Caco-2 (cell line): ENCODE data around the gene GGA1. TPM values are rescaled to one million over a fixed set of nuclear protein-coding genes. Genes with fewer than 3 reads are reported as not detected.

ENCODE experiments used
- BruUV-seq: library from RNA; stranded (reverse); fragments of 400-500 nt; replicated peaks from 2 replicates; lab custom pipeline; 2021; lab: Mats Ljungman, UMichigan
- CTCF ChIA-PET: fragments of 300-600 bp; sonication (Branson Sonifier 250); formaldehyde crosslinking; loops from one replicate; lab custom pipeline; 2022; ENCODE audit warnings: antibody characterized with exemption; lab: Charles Lee
- POLR2A ChIA-PET: fragments of 300-600 bp; sonication (Branson Sonifier 250); formaldehyde crosslinking; loops from one replicate; lab custom pipeline; 2022; ENCODE audit warnings: antibody characterized with exemption; lab: Charles Lee
- DNase-seq, 2 experiments: peaks; one replicate each; pipeline versions ENCODE4 v3.0.0 to v3.0.0-alpha.2; 2020 to 2022
- H3K27me3 ChIP-seq: replicated peaks from 2 replicates; pipeline ENCODE4 v1.6.0; 2011; ENCODE audit warnings: low read length; ENCODE audit not compliant: control insufficient read depth, insufficient read depth
- H3K36me3 ChIP-seq: 2 replicates; pipeline ENCODE4 v1.5.1; 2011; ENCODE audit warnings: low read length; ENCODE audit not compliant: control insufficient read depth, insufficient read depth
- H3K4me1 ChIP-seq: fragments of 250-450 bp; sonication (Bioruptor Pico); 2 replicates; pipeline ENCODE4 v1.5.1; 2020; ENCODE audit warnings: mild to moderate bottlenecking
- H3K4me3 ChIP-seq: 2 replicates; pipeline ENCODE4 v1.5.1; 2011; ENCODE audit warnings: low read depth, mild to moderate bottlenecking, control low read depth, low read length
- H3K9me3 ChIP-seq: fragments of 250-450 bp; sonication (Bioruptor Pico); 2 replicates; pipeline ENCODE4 v1.5.1; 2020; ENCODE audit warnings: mild to moderate bottlenecking, moderate library complexity
- H3K27ac Mint-ChIP-seq: one replicate; pipeline ENCODE4 v1.8.0; 2022; ENCODE audit warnings: mixed read lengths; ENCODE audit not compliant: unreplicated experiment
- H3K27me3 Mint-ChIP-seq: one replicate; pipeline ENCODE4 v1.8.0; 2022; ENCODE audit warnings: mixed read lengths; ENCODE audit not compliant: insufficient read depth, unreplicated experiment
- H3K36me3 Mint-ChIP-seq: one replicate; pipeline ENCODE4 v1.8.0; 2022; ENCODE audit warnings: mild to moderate bottlenecking, mixed read lengths; ENCODE audit not compliant: insufficient read depth, unreplicated experiment
- H3K4me1 Mint-ChIP-seq: one replicate; pipeline ENCODE4 v1.8.0; 2022; ENCODE audit warnings: low read depth, mixed read lengths; ENCODE audit not compliant: unreplicated experiment
- H3K4me3 Mint-ChIP-seq: one replicate; pipeline ENCODE4 v1.8.0; 2022; ENCODE audit warnings: mild to moderate bottlenecking, moderate library complexity, mixed read lengths; ENCODE audit not compliant: unreplicated experiment
- H3K9me3 Mint-ChIP-seq: one replicate; pipeline ENCODE4 v1.8.0; 2022; ENCODE audit warnings: mixed read lengths; ENCODE audit not compliant: unreplicated experiment
- CTCF ChIP-seq, 2 experiments: fragments of 200-600 bp in 1 of 2; IDR thresholded peaks; 1 replicate in 1 of 2; 2 replicates in 1 of 2; pipeline versions ENCODE4 v1.5.1 to v1.8.0; 2011 to 2022; ENCODE audit warnings: antibody characterized with exemption in 1 of 2, control low read depth in 1 of 2, inconsistent platforms in 1 of 2, low read depth in 1 of 2, low read length in 1 of 2, mild to moderate bottlenecking in 1 of 2, moderate library complexity in 1 of 2; ENCODE audit not compliant: insufficient read depth in 1 of 2, severe bottlenecking in 1 of 2, unreplicated experiment in 1 of 2
- intact Hi-C: fragments of 100-400 bp; cut with micrococcal nuclease; formaldehyde crosslinking; loops from one replicate; pipeline ENCODE4 v1.10.0; 2022; ENCODE audit not compliant: unreplicated experiment
- total RNA-seq: library from RNA; stranded (reverse); gene quantifications from 2 replicates; pipeline ENCODE4 v1.2.3, GENCODE V29; 2022

The GGA1 gene
- total RNA-seq, 1 experiment from 2014 or later = 65.7 TPM

GRCh38 chr22:37664249-37665101, 55.8 kb downstream of the GGA1 start:
- no TSS peak for BruUV-seq
- CTCF ChIA-PET = interaction anchor here (0.7 to 1.1 kb wide), 2 partner anchors 21 to 348 kb away, joined by 3 read pairs; no protein-coding TSS in a partner anchor

GRCh38 chr22:37665487-37665886, 56.9 kb downstream of the GGA1 start:
- peaks cover 47% of the 10 kb centered on the region for H3K36me3 Mint-ChIP-seq
- CTCF ChIA-PET = no interaction called here
- H3K27me3 Mint-ChIP-seq = no peaks in the 10 kb centered on the region
- no peaks in the 10 kb centered on the region for H3K9me3 ChIP-seq
- H3K36me3 ChIP-seq = no peaks in the 10 kb centered on the region; the same call in 1 of the 2 replicates
- H3K9me3 Mint-ChIP-seq = no peaks in the 10 kb centered on the region
- no peak overlapping the region for H3K4me3 Mint-ChIP-seq
- TF ChIP-seq CTCF (IDR thresholded peaks at IDR 0.05; ENCODE audit: insufficient read depth in 1 of 2, low read depth in 1 of 2, low read length in 1 of 2, severe bottlenecking in 1 of 2, unreplicated experiment in 1 of 2) = no peak
- intact Hi-C loops = no loop called here
- no peak overlapping the region for H3K27ac Mint-ChIP-seq
- POLR2A ChIA-PET = no interaction called here
- no peak for DNase-seq
- H3K4me1 ChIP-seq = peaks cover 7% of the 10 kb centered on the region; the same call in 1 of the 2 replicates
- H3K4me3 ChIP-seq = no peak overlapping the region
- H3K27me3 ChIP-seq = no peaks in the 10 kb centered on the region
- no TSS peak for BruUV-seq
- peaks cover 1% of the 10 kb centered on the region for H3K4me1 Mint-ChIP-seq

More at GRCh38 chr22:37664249-37665101, 55.8 kb downstream of the GGA1 start:
- Mint-ChIP-seq H3K4me1 (peaks cover 11% of the 10 kb centered on the region), H3K27me3 (no peaks in the 10 kb centered on the region), H3K4me3 (no peak overlapping the region), H3K36me3 (peaks cover 47% of the 10 kb centered on the region), H3K9me3 (no peaks in the 10 kb centered on the region), H3K27ac (no peak overlapping the region)
- TF ChIP-seq CTCF (IDR thresholded peaks at IDR 0.05; ENCODE audit: insufficient read depth in 1 of 2, low read depth in 1 of 2, low read length in 1 of 2, severe bottlenecking in 1 of 2, unreplicated experiment in 1 of 2) = no peak
- intact Hi-C loops = no loop called here
- no peak overlapping the region for H3K4me3 ChIP-seq
- POLR2A ChIA-PET = no interaction called here
- no peaks in the 10 kb centered on the region; the same call in 1 of the 2 replicates for H3K36me3 ChIP-seq
- peaks cover 14% of the 10 kb centered on the region; the same call in 1 of the 2 replicates for H3K4me1 ChIP-seq
- no peak for DNase-seq
- H3K9me3 ChIP-seq = no peaks in the 10 kb centered on the region
- H3K27me3 ChIP-seq = no peaks in the 10 kb centered on the region

- TF ChIP-seq CTCF (IDR thresholded peaks at IDR 0.05; ENCODE audit: insufficient read depth in 1 of 2, low read depth in 1 of 2, low read length in 1 of 2, severe bottlenecking in 1 of 2, unreplicated experiment in 1 of 2) = no peak
- POLR2A ChIA-PET = no interaction called here
- H3K4me1 ChIP-seq = no peaks in the 10 kb centered on the region
- Mint-ChIP-seq H3K27me3 (no peaks in the 10 kb centered on the region), H3K27ac (no peak overlapping the region), H3K36me3 (peaks cover 29% of the 10 kb centered on the region), H3K9me3 (no peaks in the 10 kb centered on the region), H3K4me1 (no peaks in the 10 kb centered on the region), H3K4me3 (no peak overlapping the region)
- no peaks in the 10 kb centered on the region for H3K27me3 ChIP-seq
- no peak for DNase-seq
- BruUV-seq = no TSS peak
- no peaks in the 10 kb centered on the region for H3K9me3 ChIP-seq
- intact Hi-C loops = no loop called here
- no peak overlapping the region for H3K4me3 ChIP-seq
- CTCF ChIA-PET = interaction anchor here (0.6 to 2.9 kb wide), 2 partner anchors 24 to 26 kb away, joined by 6 to 10 read pairs; no protein-coding TSS in a partner anchor
- no peaks in the 10 kb centered on the region for H3K36me3 ChIP-seq
Measured at GRCh38 chr22:37669586-37669985, 61.0 kb downstream of the GGA1 start.
